NCI-H2171 treated with DMSO at 0.1 percent for 48 hours (cell line): ENCODE results near the gene ALOX15.
"Not testable (repeated sequence)": the region's sequence is repeated elsewhere in the genome, so short reads cannot be mapped to it uniquely, and the experiment has no call there.

Experiments
- DNase-seq: peaks from one replicate; lab custom pipeline; 2025; lab: John Stamatoyannopoulos, UW

The ALOX15 gene

GRCh38 chr17:4592240-4593005 is 49.1 kb downstream of the ALOX15 start:
- no peak for DNase-seq

- DNase-seq: no peak
Observed at GRCh38 chr17:4591529-4591928, 49.9 kb downstream of the ALOX15 start.

GRCh38 chr17:4590981-4591453 is 50.5 kb downstream of the ALOX15 start:
- DNase-seq: peak; percentile 33

GRCh38 chr17:4590042-4590441 is 51.4 kb downstream of the ALOX15 start:
- DNase-seq: not testable (repeated sequence)

GRCh38 chr17:4588898-4589625 is 52.4 kb downstream of the ALOX15 start:
- no peak for DNase-seq

GRCh38 chr17:4588391-4588790 is 53.1 kb downstream of the ALOX15 start:
- DNase-seq: no peak

GRCh38 chr17:4587803-4588202 is 53.7 kb downstream of the ALOX15 start:
- DNase-seq: no peak

- no peak for DNase-seq
Observed at GRCh38 chr17:4587195-4587594, 54.3 kb downstream of the ALOX15 start.

GRCh38 chr17:4586043-4586442 is 55.4 kb downstream of the ALOX15 start:
- DNase-seq: no peak

GRCh38 chr17:4585638-4585994 is 55.9 kb downstream of the ALOX15 start:
- DNase-seq: no peak

GRCh38 chr17:4584917-4585637 is 56.4 kb downstream of the ALOX15 start:
- DNase-seq: no peak

- peak; percentile 63 for DNase-seq
Observed at GRCh38 chr17:4584101-4584916, 57.2 kb downstream of the ALOX15 start, which contains the start of gene SMTNL2. Gene SMTNL2 (plus strand): TSS chr17:4584529. CDS start chr17:4584606, 77 bp downstream.

- peak; percentile 87 for DNase-seq
Observed at GRCh38 chr17:4583782-4584100, 57.7 kb downstream of the ALOX15 start.

GRCh38 chr17:4583206-4583605 is 58.3 kb downstream of the ALOX15 start:
- DNase-seq: peak; percentile 77

GRCh38 chr17:4582691-4583090 is 58.8 kb downstream of the ALOX15 start:
- peak; percentile 59 for DNase-seq

- DNase-seq: no peak
Observed at GRCh38 chr17:4582101-4582501, 59.4 kb downstream of the ALOX15 start.
